Measurements from ENCODE around the gene SYDE2.
"Not testable (repeated sequence)": the region's sequence is repeated elsewhere in the genome, so short reads cannot be mapped to it uniquely, and the experiment has no call there.

The SYDE2 gene

DNA sequence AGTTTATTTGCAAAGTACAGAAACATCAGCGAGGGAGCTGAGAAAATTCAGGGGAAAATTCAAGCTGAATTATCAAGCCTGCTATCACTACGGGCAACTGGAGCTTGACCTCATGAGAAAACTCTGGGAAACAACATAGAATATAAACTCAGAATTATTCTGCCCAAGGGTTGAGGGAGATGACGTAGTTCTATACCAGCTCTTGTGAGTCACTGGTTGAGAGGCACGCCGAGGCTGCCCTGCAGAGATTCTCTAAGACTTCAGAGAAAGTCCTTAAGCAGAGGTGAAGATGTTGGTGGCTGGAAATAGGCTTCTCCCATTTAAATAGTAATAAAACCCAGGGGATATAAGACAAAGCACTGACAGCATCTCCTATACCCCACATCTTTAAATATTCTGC, 12.3 kb downstream of the SYDE2 start:
- DNase-seq (ENCODE audit: extremely low read depth, low read depth), result no peak
- TF ChIP-seq, protein P1, sequence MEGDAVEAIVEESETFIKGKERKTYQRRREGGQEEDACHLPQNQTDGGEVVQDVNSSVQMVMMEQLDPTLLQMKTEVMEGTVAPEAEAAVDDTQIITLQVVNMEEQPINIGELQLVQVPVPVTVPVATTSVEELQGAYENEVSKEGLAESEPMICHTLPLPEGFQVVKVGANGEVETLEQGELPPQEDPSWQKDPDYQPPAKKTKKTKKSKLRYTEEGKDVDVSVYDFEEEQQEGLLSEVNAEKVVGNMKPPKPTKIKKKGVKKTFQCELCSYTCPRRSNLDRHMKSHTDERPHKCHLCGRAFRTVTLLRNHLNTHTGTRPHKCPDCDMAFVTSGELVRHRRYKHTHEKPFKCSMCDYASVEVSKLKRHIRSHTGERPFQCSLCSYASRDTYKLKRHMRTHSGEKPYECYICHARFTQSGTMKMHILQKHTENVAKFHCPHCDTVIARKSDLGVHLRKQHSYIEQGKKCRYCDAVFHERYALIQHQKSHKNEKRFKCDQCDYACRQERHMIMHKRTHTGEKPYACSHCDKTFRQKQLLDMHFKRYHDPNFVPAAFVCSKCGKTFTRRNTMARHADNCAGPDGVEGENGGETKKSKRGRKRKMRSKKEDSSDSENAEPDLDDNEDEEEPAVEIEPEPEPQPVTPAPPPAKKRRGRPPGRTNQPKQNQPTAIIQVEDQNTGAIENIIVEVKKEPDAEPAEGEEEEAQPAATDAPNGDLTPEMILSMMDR (IDR thresholded peaks at IDR 0.05; ENCODE audit: low read depth, low read length, missing control alignments), result no peak
- H3K4me3 ChIP-seq (replicated peaks; ENCODE audit: low read depth, low read length), result no peak overlapping the region

DNA sequence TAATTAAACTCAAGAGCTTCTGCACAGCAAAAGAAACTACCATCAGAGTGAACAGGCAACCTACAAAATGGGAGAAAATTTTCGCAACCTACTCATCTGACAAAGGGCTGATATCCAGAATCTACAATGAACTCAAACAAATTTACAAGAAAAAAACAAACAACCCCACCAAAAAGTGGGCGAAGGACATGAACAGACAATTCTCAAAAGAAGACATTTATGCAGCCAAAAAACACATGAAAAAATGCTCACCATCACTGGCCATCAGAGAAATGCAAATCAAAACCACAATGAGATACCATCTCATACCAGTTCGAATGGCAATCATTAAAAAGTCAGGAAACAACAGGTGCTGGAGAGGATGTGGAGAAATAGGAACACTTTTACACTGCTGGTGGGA, 13.8 kb downstream of the SYDE2 start:
- DNase-seq (ENCODE audit: extremely low read depth, low read depth); H3K4me3 ChIP-seq (replicated peaks; ENCODE audit: low read depth, low read length): not testable (repeated sequence)

DNA sequence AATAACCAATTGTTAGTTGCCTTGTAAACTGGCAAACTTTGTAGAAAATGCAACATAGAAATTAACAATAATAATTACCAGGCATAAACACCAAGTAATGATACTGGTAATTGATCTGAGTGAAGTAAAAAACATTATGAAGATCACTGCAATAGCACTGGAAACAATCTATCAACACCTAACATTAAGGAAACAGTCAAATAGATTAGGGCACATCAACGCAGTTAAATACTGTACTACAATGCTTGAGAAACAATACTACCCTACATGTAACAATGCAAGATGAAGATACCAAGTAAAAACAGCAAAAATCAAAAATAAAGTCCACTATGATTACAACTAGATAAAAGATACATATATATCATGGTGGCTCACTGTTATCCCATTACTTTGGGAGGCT, 16.6 kb downstream of the SYDE2 start:
- TF ChIP-seq, protein P1 (IDR thresholded peaks at IDR 0.05; ENCODE audit: low read depth, low read length, missing control alignments), result no peak
- no peak overlapping the region for H3K4me3 ChIP-seq (replicated peaks; ENCODE audit: low read depth, low read length)
- no peak for DNase-seq (ENCODE audit: extremely low read depth, low read depth)

GRCh38 chr1:85182700-85183099, 18.1 kb downstream of the SYDE2 start:
- DNase-seq (ENCODE audit: extremely low read depth, low read depth), result no peak
- TF ChIP-seq, protein P1 (IDR thresholded peaks at IDR 0.05; ENCODE audit: low read depth, low read length, missing control alignments), result no peak
- no peak overlapping the region for H3K4me3 ChIP-seq (replicated peaks; ENCODE audit: low read depth, low read length)

- no peak overlapping the region for H3K4me3 ChIP-seq (replicated peaks; ENCODE audit: low read depth, low read length)
- TF ChIP-seq, protein P1 (IDR thresholded peaks at IDR 0.05; ENCODE audit: low read depth, low read length, missing control alignments), result no peak
- DNase-seq (ENCODE audit: extremely low read depth, low read depth), result no peak
These were observed 19.9 kb downstream of the SYDE2 start for GRCh38 chr1:85180869-85181268.

DNA sequence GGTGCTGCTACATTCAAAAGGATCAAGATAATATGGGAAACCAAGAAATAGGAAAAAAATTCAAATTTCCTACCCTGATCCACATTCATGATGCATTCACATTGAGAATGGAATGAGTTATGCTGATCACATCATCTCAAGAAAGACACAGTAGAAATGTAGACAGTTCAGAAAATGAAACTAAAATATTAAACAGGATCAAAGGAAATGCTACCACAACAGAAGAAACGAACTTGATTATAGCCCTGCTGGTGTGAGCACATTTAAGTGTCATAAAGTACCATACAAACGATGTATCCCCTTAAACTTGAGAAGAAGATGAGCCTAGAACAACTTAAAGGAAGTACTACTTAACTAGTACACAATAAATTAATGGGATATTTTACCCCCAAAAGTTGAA, 21.3 kb downstream of the SYDE2 start:
- TF ChIP-seq, protein P1 (IDR thresholded peaks at IDR 0.05; ENCODE audit: low read depth, low read length, missing control alignments), result no peak
- no peak for DNase-seq (ENCODE audit: extremely low read depth, low read depth)
- H3K4me3 ChIP-seq (replicated peaks; ENCODE audit: low read depth, low read length), result no peak overlapping the region

DNA sequence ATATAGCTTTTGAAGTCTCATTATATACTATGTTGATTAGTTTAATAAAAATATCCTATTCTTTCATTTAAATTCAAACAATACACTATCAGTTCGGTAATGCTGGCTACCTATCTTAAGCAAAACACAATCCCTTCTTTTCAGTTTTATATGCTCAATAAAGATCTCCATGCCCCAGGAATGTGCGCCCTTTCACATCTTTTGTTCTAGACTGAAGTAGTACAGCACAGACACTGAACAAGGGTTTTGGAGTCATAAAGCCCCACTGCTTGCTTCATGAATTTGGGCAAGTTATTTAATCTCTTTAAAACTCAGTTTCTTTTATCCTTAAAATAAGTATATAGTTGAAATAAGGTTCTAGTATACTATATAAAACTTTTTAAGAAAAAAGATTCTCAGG, 22.4 kb downstream of the SYDE2 start:
- DNase-seq (ENCODE audit: extremely low read depth, low read depth), result no peak
- TF ChIP-seq, protein P1 (IDR thresholded peaks at IDR 0.05; ENCODE audit: low read depth, low read length, missing control alignments), result no peak
- no peak overlapping the region for H3K4me3 ChIP-seq (replicated peaks; ENCODE audit: low read depth, low read length)

Measured in HFF-Myc (cell line).